ENCODE data around the gene PGA5. TPM values are rescaled to one million over a fixed set of nuclear protein-coding genes. Genes with fewer than 3 reads are reported as not detected.
"Not testable (repeated sequence)": the region's sequence is repeated elsewhere in the genome, so short reads cannot be mapped to it uniquely, and the experiment has no call there.

PGA5 gene
- total RNA-seq, 1 experiment from 2014 or later: not detected

GRCh38 chr11:61219016-61219415 lies 22.0 kb upstream of the PGA5 start:
- in situ Hi-C loops (cut with HindIII; ENCODE audit: low pct_unique_long_range_greater_than_20kb, low sequenced_read_pairs); DNase-seq (ENCODE audit: low read depth): not testable (repeated sequence)

GRCh38 chr11:61222047-61222446 lies 18.9 kb upstream of the PGA5 start, which contains the start of gene PGA4:
TSS of gene PGA4 (plus strand) at chr11:61222347. CDS start at chr11:61222401, 54 bp downstream.
- in situ Hi-C loops (cut with HindIII; ENCODE audit: low pct_unique_long_range_greater_than_20kb, low sequenced_read_pairs); DNase-seq (ENCODE audit: low read depth): not testable (repeated sequence)

- DNase-seq (ENCODE audit: low read depth); in situ Hi-C loops (cut with HindIII; ENCODE audit: low pct_unique_long_range_greater_than_20kb, low sequenced_read_pairs): not testable (repeated sequence)
Measured at GRCh38 chr11:61222692-61223091, 18.3 kb upstream of the PGA5 start.

- in situ Hi-C loops (cut with HindIII; ENCODE audit: low pct_unique_long_range_greater_than_20kb, low sequenced_read_pairs): not testable (repeated sequence)
Measured at GRCh38 chr11:61226457-61227137, 14.4 kb upstream of the PGA5 start.

GRCh38 chr11:61229458-61229857 lies 11.5 kb upstream of the PGA5 start:
- in situ Hi-C loops (cut with HindIII; ENCODE audit: low pct_unique_long_range_greater_than_20kb, low sequenced_read_pairs); DNase-seq (ENCODE audit: low read depth): not testable (repeated sequence)

More at GRCh38 chr11:61226457-61227137, 14.4 kb upstream of the PGA5 start:
- not testable (repeated sequence) for DNase-seq (ENCODE audit: low read depth)

- DNase-seq (ENCODE audit: low read depth); in situ Hi-C loops (cut with HindIII; ENCODE audit: low pct_unique_long_range_greater_than_20kb, low sequenced_read_pairs): not testable (repeated sequence)
Measured at GRCh38 chr11:61231033-61231432, 9.9 kb upstream of the PGA5 start.

GRCh38 chr11:61231585-61231984 lies 9.4 kb upstream of the PGA5 start:
- DNase-seq (ENCODE audit: low read depth); in situ Hi-C loops (cut with HindIII; ENCODE audit: low pct_unique_long_range_greater_than_20kb, low sequenced_read_pairs): not testable (repeated sequence)

- in situ Hi-C loops (cut with HindIII; ENCODE audit: low pct_unique_long_range_greater_than_20kb, low sequenced_read_pairs): not testable (repeated sequence)
Measured at GRCh38 chr11:61232548-61233145, 8.3 kb upstream of the PGA5 start.

GRCh38 chr11:61237130-61237529 lies 3.8 kb upstream of the PGA5 start:
- in situ Hi-C loops (cut with HindIII; ENCODE audit: low pct_unique_long_range_greater_than_20kb, low sequenced_read_pairs); DNase-seq (ENCODE audit: low read depth): not testable (repeated sequence)

More at GRCh38 chr11:61232548-61233145, 8.3 kb upstream of the PGA5 start:
- not testable (repeated sequence) for DNase-seq (ENCODE audit: low read depth)

- DNase-seq (ENCODE audit: low read depth); in situ Hi-C loops (cut with HindIII; ENCODE audit: low pct_unique_long_range_greater_than_20kb, low sequenced_read_pairs): not testable (repeated sequence)
Measured at GRCh38 chr11:61240288-61240687, 687 bp upstream of the PGA5 start.

GRCh38 chr11:61241526-61241925 lies 551 bp downstream of the PGA5 start:
- in situ Hi-C loops (cut with HindIII; ENCODE audit: low pct_unique_long_range_greater_than_20kb, low sequenced_read_pairs); DNase-seq (ENCODE audit: low read depth): not testable (repeated sequence)

GRCh38 chr11:61245284-61245964 lies 4.4 kb downstream of the PGA5 start:
- in situ Hi-C loops (cut with HindIII; ENCODE audit: low pct_unique_long_range_greater_than_20kb, low sequenced_read_pairs); DNase-seq (ENCODE audit: low read depth): not testable (repeated sequence)

- in situ Hi-C loops (cut with HindIII; ENCODE audit: low pct_unique_long_range_greater_than_20kb, low sequenced_read_pairs); DNase-seq (ENCODE audit: low read depth): not testable (repeated sequence)
Measured at GRCh38 chr11:61248071-61248470, 7.1 kb downstream of the PGA5 start.

GRCh38 chr11:61249201-61249600 lies 8.2 kb downstream of the PGA5 start:
- DNase-seq (ENCODE audit: low read depth); in situ Hi-C loops (cut with HindIII; ENCODE audit: low pct_unique_long_range_greater_than_20kb, low sequenced_read_pairs): not testable (repeated sequence)

GRCh38 chr11:61250796-61251765 lies 10.1 kb downstream of the PGA5 start:
- DNase-seq (ENCODE audit: low read depth): peak; percentile 24
- in situ Hi-C loops (cut with HindIII; ENCODE audit: low pct_unique_long_range_greater_than_20kb, low sequenced_read_pairs): not testable (repeated sequence)

- in situ Hi-C loops (cut with HindIII; ENCODE audit: low pct_unique_long_range_greater_than_20kb, low sequenced_read_pairs); DNase-seq (ENCODE audit: low read depth): not testable (repeated sequence)
Measured at GRCh38 chr11:61252332-61252731, 11.4 kb downstream of the PGA5 start.

GRCh38 chr11:61254403-61255025 lies 13.5 kb downstream of the PGA5 start:
- peak; percentile 38 for DNase-seq (ENCODE audit: low read depth)
- in situ Hi-C loops (cut with HindIII; ENCODE audit: low pct_unique_long_range_greater_than_20kb, low sequenced_read_pairs): no loop called here
